Lung (tissue), 12 donors: ENCODE measurements around the gene OSBPL3. TPM values are rescaled to one million over a fixed set of nuclear protein-coding genes. Genes with fewer than 3 reads are reported as not detected.
"Not testable (repeated sequence)": the region's sequence is repeated elsewhere in the genome, so short reads cannot be mapped to it uniquely, and the experiment has no call there.

Experiments used
- ATAC-seq: fragments of 200-7000 bp; cut with Tn5 transposase; one replicate; pipeline ENCODE4 v1.9.1; 2020; ENCODE audit warnings: moderate number of reproducible peaks; ENCODE audit not compliant: insufficient read depth, low FRiP score
- DNase-seq, 3 donors: peaks; one replicate each; pipeline ENCODE4 v3.0.0-alpha.2; 2013 to 2017
- H3K27ac ChIP-seq, 2 donors: one replicate each; pipeline ENCODE4 v1.5.1; 2013; ENCODE audit warnings: mild to moderate bottlenecking in 2 of 2, moderate library complexity in 2 of 2, control low read depth in 1 of 2, inconsistent platforms in 1 of 2, low read depth in 1 of 2, low read length in 1 of 2
- H3K27me3 ChIP-seq, 3 donors: one replicate each; pipeline ENCODE4 v1.5.1; 2013; ENCODE audit warnings: low read length in 2 of 3; ENCODE audit not compliant: control insufficient read depth in 3 of 3, insufficient read depth in 3 of 3
- H3K36me3 ChIP-seq, 4 donors: one replicate each; pipeline ENCODE4 v1.5.1; 2013; ENCODE audit warnings: low read length in 4 of 4, mild to moderate bottlenecking in 1 of 4, moderate library complexity in 1 of 4; ENCODE audit not compliant: control insufficient read depth in 4 of 4, insufficient read depth in 4 of 4
- H3K4me1 ChIP-seq, 5 donors: one replicate each; pipeline ENCODE4 v1.5.1; 2013; ENCODE audit warnings: low read length in 5 of 5, mild to moderate bottlenecking in 2 of 5, moderate library complexity in 1 of 5; ENCODE audit not compliant: control insufficient read depth in 5 of 5, insufficient read depth in 5 of 5
- H3K4me3 ChIP-seq: one replicate; pipeline ENCODE4 v1.5.1; 2013; ENCODE audit warnings: mild to moderate bottlenecking, control low read depth, moderate library complexity
- H3K9ac ChIP-seq, 2 donors: one replicate each; pipeline ENCODE4 v1.5.1; 2013; ENCODE audit warnings: low read length in 2 of 2, control low read depth in 1 of 2; ENCODE audit not compliant: insufficient read depth in 1 of 2
- H3K9me3 ChIP-seq, 4 donors: one replicate each; pipeline ENCODE4 v1.5.1; 2013; ENCODE audit warnings: low read length in 3 of 4, mild to moderate bottlenecking in 1 of 4, moderate library complexity in 1 of 4; ENCODE audit not compliant: control insufficient read depth in 4 of 4, insufficient read depth in 3 of 4
- WGBS, 2 donors: extraction: QIAGEN DNeasy Blood & Tissue Kit; methylation state at CpG; one replicate each; pipeline ENCODE4 v1.1.7; 2013; 5-methylcytosine and 5-hydroxymethylcytosine counted together
- polyA plus RNA-seq, 2 donors: library from polyadenylated mRNA; stranded (reverse); fragments of 200-250 nt; gene quantifications; one replicate each; pipeline ENCODE4 v1.2.1, GENCODE V29; 2013
- total RNA-seq, 2 donors: library from RNA; depleted of rRNA in 1 of 2; stranded (reverse); fragments of >200 nt in 1 of 2; gene quantifications; one replicate each; pipeline ENCODE4 v1.2.1, GENCODE V29; 2014 to 2021
- TF ChIP-seq, protein P1 (sequence below): IDR thresholded peaks from 2 replicates; pipeline ENCODE4 v1.5.1; 2012; ENCODE audit warnings: mild to moderate bottlenecking; ENCODE audit errors: control extremely low read depth, extremely low read depth
- donor health status: control.
- donor health status: control.
- donor health status: Bipolar disorder and iron deficiency.
- donor health status: healthy.
- donor health status: DM: yes; HTN: yes; CAD: no.

Gene OSBPL3
- total and polyA plus RNA-seq, 4 donors: 8.6 to 32.0 (median 20.4) TPM

- no peak overlapping the region for H3K27ac ChIP-seq
- 64 to 74% methylated on average over 3 of the region's 3 CpGs for WGBS, 2 donors
- no peak overlapping the region for H3K9ac ChIP-seq
- H3K4me3 ChIP-seq: no peak overlapping the region
- H3K36me3 ChIP-seq: no peaks in the 10 kb centered on the region
- no peak for DNase-seq
- no peak for ATAC-seq
- TF ChIP-seq, protein P1, sequence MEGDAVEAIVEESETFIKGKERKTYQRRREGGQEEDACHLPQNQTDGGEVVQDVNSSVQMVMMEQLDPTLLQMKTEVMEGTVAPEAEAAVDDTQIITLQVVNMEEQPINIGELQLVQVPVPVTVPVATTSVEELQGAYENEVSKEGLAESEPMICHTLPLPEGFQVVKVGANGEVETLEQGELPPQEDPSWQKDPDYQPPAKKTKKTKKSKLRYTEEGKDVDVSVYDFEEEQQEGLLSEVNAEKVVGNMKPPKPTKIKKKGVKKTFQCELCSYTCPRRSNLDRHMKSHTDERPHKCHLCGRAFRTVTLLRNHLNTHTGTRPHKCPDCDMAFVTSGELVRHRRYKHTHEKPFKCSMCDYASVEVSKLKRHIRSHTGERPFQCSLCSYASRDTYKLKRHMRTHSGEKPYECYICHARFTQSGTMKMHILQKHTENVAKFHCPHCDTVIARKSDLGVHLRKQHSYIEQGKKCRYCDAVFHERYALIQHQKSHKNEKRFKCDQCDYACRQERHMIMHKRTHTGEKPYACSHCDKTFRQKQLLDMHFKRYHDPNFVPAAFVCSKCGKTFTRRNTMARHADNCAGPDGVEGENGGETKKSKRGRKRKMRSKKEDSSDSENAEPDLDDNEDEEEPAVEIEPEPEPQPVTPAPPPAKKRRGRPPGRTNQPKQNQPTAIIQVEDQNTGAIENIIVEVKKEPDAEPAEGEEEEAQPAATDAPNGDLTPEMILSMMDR: no peak
- H3K4me1 ChIP-seq: peaks cover 0 to 3% (median 0%) of the 10 kb centered on the region in 5 donors
- peaks cover 0 to 2% (median 0%) of the 10 kb centered on the region in 3 donors for H3K27me3 ChIP-seq
- H3K9me3 ChIP-seq: peaks cover 0 to 5% (median 0%) of the 10 kb centered on the region in 4 donors
Observed at GRCh38 chr7:25026156-25026555, 46.2 kb upstream of the OSBPL3 start.

GRCh38 chr7:25025218-25025671, 45.3 kb upstream of the OSBPL3 start:
- H3K36me3 ChIP-seq: no peaks in the 10 kb centered on the region
- H3K27me3 ChIP-seq: peaks cover 0 to 2% (median 0%) of the 10 kb centered on the region in 3 donors
- peaks cover 0 to 5% (median 0%) of the 10 kb centered on the region in 4 donors for H3K9me3 ChIP-seq
- no peak overlapping the region for H3K9ac ChIP-seq
- H3K27ac ChIP-seq: no peak overlapping the region
- no peak overlapping the region for H3K4me3 ChIP-seq
- ATAC-seq (no peak), DNase-seq (no peak)
- TF ChIP-seq, protein P1: no peak
- peaks cover 0 to 3% (median 0%) of the 10 kb centered on the region in 5 donors for H3K4me1 ChIP-seq

GRCh38 chr7:25024066-25024465, 44.1 kb upstream of the OSBPL3 start:
- TF ChIP-seq, protein P1: no peak
- Histone ChIP-seq H3K9me3 (peaks cover 0 to 5% (median 0%) of the 10 kb centered on the region in 4 donors), H3K4me1 (peaks cover 0 to 3% (median 0%) of the 10 kb centered on the region in 5 donors), H3K27me3 (peaks cover 0 to 2% (median 0%) of the 10 kb centered on the region in 3 donors), H3K4me3 (no peak overlapping the region), H3K9ac (no peak overlapping the region), H3K27ac (no peak overlapping the region), H3K36me3 (no peaks in the 10 kb centered on the region)
- WGBS, 2 donors: 63 to 88% methylated on average over 2 of the region's 2 CpGs
- DNase-seq (no peak), ATAC-seq (no peak)

GRCh38 chr7:25017671-25018070, 37.7 kb upstream of the OSBPL3 start:
- not testable (repeated sequence) for H3K9me3 ChIP-seq, DNase-seq, H3K27me3 ChIP-seq, H3K36me3 ChIP-seq, ATAC-seq, H3K4me3 ChIP-seq, H3K9ac ChIP-seq, H3K4me1 ChIP-seq, H3K27ac ChIP-seq
- 82 to 92% methylated on average over 14 to 25 of the region's 30 CpGs for WGBS, 2 donors
